OCI-LY3 (cell line): Measurements from ENCODE around the gene UBAC2.

Experiments
- CTCF ChIP-seq: fragments of 200-600, 300-600 bp; sonication (generic); IDR thresholded peaks from 2 replicates; pipeline ENCODE4 v1.5.1; 2014; ENCODE audit warnings: antibody characterized with exemption, low read length, low read depth
- EZH2phosphoT487 ChIP-seq: fragments of 200-600 bp; shearing (Covaris generic); IDR thresholded peaks from 2 replicates; pipeline ENCODE4 v1.6.1; 2018; ENCODE audit warnings: antibody characterized with exemption, mixed run types, low read depth

- no peak for TF ChIP-seq CTCF
- TF ChIP-seq EZH2phosphoT487: no peak
Measured at GRCh38 chr13:99206873-99207272, 6.2 kb downstream of the UBAC2 start.
